GM12874 (cell line): Measurements from ENCODE around the gene ETV3L.
A peak's percentile ranks its signal among the peaks of the same experiment; 100 is the strongest.

Experiments used
- CTCF ChIP-seq: IDR thresholded peaks from 2 replicates; pipeline ENCODE4 v1.5.1; 2011; ENCODE audit warnings: low read depth, mild to moderate bottlenecking, control low read depth, low read length, moderate library complexity; ENCODE audit not compliant: insufficient read depth

ETV3L gene

DNA sequence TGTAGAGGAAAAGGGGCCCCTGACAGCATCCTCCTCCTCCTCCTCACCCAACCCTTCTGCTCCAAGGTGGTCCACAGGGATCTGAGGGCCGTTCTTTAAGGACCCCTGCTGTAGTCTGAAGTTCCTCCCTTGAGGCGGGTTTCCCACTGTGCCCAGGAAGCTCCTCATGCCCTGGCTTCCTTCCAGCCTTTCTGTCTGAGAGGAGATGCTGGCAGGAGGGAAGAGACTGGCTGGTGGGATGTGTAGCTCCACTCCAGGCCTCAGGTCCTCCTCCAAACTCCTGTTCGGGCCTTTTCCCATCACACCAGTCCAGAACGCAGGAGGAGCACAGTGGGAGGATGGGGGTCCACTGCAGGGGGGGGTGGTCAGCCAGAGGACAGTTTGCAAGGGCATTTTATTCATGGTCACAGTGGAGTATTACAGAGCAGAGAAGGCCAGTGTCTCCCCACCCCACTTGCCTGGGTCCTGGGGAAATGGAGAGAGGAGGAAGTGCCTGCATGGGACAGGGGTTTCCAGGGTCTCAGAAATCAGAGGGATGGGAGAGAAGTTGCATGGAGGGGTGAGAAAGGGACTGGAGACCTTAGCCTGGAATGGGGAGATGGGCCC lies 7.8 kb downstream of the ETV3L start:
- no peak for TF ChIP-seq CTCF

- no peak for TF ChIP-seq CTCF
Observed at GRCh38 chr1:157091186-157091585, 8.4 kb downstream of the ETV3L start.

DNA sequence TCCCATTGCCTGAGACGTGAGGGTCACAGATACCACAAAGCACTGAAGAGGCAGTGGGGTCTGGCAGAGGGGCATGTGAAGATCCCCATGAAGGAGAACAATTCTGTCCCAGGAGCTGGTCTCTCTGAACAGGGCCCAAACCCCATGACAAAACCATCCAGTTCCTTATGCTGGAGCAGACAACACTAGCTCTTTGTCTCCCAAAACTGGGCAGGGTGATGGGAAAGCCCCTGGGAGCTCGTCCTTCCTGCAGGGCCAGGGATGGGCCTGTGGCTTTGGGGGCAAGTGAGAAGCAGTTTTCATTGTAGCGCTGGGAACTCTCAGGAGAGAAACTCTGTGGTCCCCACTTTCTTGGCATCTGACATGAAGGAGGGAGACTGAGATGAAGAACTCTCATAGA lies 8.8 kb downstream of the ETV3L start:
- TF ChIP-seq CTCF, result no peak

DNA sequence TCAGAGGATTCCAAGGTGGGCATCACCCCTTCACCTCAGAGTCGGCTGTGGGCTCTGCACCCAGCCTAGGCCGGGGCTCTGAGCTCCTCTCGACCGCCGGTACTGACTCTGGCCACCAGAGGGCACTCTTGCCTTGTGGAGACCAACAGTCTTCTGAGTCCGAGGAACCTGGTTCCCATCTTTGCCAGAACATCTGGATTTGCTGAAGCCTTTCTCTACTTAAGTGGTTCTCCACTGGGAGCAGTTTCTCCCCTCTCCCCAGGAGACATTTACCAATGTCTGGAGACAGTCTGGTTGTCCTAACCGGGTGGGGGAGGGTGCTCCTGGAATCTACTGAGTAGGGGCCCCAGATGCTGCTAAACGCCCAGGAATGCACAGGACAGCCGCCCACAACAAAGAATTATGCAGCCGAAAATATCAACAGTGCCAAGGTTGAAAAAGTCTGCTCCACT lies 9.4 kb downstream of the ETV3L start:
- peak; percentile 89 for TF ChIP-seq CTCF

DNA sequence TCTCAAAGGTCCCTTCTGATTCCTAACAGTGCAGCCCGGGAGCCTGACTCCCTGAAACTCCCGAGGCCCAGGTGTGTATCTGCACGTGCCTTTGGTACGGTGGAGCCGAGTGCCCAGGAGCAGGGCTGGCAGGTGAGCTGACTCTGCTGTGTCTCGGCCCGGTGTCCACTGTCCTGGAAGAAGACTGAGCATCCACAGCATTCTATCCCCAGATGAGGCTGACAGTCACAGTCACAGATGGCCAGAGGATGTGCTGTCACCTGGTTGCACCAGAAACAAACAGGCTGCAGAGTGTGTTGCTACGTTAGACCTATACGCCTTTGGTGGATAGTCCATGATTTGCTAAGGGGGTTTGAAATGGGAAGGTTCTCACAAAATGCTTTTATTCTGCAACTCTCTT lies 9.8 kb downstream of the ETV3L start:
- TF ChIP-seq CTCF, result no peak

DNA sequence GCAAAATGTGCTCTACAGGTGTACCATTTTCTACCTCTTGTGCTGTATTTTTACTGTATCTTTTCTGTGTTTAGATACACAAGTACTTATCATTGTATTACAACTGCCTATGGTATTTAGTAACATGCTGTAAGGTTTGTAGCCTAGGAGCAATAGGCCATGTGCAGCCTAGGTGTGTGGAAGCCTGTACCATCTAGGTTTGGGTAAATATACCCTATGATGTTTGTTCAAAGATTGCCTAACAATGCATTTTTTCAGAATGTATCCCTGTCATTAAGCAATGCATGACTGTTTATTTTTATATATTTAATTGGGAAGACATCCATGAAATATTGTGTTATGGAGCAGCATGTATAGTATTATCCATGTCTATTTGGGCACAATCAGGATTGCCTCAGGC lies 11.0 kb downstream of the ETV3L start:
- no peak for TF ChIP-seq CTCF

GRCh38 chr1:157087030-157087429 lies 12.6 kb downstream of the ETV3L start:
- no peak for TF ChIP-seq CTCF
